GM12892 (cell line): Measurements from ENCODE around the gene CD300C.
A peak's percentile ranks its signal among the peaks of the same experiment; 100 is the strongest.
"Not testable (repeated sequence)": the region's sequence is repeated elsewhere in the genome, so short reads cannot be mapped to it uniquely, and the experiment has no call there.

Experiments
- DNase-seq: peaks from one replicate; pipeline ENCODE4 v3.0.0; 2011; ENCODE audit not compliant: insufficient read length
- FAIRE-seq: peaks from 2 replicates; lab custom pipeline; 2011; peaks lifted over from hg19 to GRCh38; lab: Jason Lieb, UNC
- POLR2A ChIP-seq: IDR thresholded peaks from 2 replicates; pipeline ENCODE4 v1.6.1; 2011; ENCODE audit warnings: low read depth, low read length, control low read depth
- POLR2AphosphoS5 ChIP-seq: IDR thresholded peaks from 2 replicates; pipeline ENCODE4 v1.6.1; 2011; ENCODE audit warnings: low read depth, low read length, control low read depth
- TAF1 ChIP-seq: IDR thresholded peaks from 2 replicates; pipeline ENCODE4 v1.6.1; 2011; ENCODE audit warnings: low read depth, mild to moderate bottlenecking, control low read depth, low read length, borderline replicate concordance

Gene CD300C

GRCh38 chr17:74573169-74573568 is 27.3 kb upstream of the CD300C start:
- DNase-seq (no peak), FAIRE-seq (no peak)
- TF ChIP-seq POLR2A, result no peak
- TF ChIP-seq POLR2AphosphoS5, result no peak
- TF ChIP-seq TAF1, result no peak

GRCh38 chr17:74571621-74572270 is 25.8 kb upstream of the CD300C start:
- DNase-seq (no peak), FAIRE-seq (no peak)
- no peak for TF ChIP-seq POLR2A
- TF ChIP-seq POLR2AphosphoS5, result no peak
- no peak for TF ChIP-seq TAF1

GRCh38 chr17:74569020-74570003 is 23.4 kb upstream of the CD300C start:
- no peak for DNase-seq
- TF ChIP-seq POLR2A (no peak), POLR2AphosphoS5 (no peak), TAF1 (no peak)

DNA sequence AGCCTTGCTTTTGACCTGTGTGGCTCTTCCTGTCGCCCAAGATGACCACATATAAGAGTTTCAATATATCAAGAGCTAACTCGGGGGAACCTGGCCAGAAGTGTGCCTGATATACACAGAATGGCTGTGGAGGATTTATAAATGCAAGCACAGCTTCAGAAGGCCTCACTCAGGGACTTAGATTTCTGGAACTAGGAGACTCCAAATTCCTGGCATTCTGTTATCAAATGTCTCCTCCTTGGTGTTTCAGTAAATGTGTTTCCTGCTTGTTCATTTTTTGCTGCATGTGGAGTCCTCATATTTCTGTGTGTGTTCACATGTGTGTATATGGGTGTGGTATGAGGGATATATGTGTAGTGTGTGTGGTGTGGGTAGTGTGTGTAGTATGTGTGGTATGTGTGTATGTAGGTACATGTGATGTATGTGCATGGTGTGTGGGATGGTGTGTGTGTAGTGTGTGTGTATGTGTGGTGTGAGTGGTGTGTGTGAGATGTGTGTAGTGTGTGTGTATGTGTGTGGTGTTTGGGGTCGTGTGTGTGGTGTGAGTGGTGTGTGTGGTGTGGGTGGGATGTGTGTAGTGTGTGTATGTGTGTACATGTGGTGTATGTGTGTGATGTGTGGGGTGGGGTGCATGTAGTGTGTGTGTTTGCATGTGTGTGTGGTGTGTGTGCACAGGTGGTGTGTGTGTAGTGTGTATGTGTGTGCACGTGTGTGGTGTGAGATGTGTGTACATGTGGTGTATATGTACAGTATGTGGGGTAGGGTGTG is 22.4 kb upstream of the CD300C start:
- DNase-seq (no peak), FAIRE-seq (peak; percentile 81)
- no peak for TF ChIP-seq POLR2A
- no peak for TF ChIP-seq POLR2AphosphoS5
- TF ChIP-seq TAF1, result no peak

More at GRCh38 chr17:74569020-74570003, 23.4 kb upstream of the CD300C start:
- FAIRE-seq, result no peak

- DNase-seq (no peak), FAIRE-seq (no peak)
- TF ChIP-seq TAF1 (no peak), POLR2AphosphoS5 (no peak), POLR2A (no peak)
Measured at GRCh38 chr17:74567397-74567796, 21.5 kb upstream of the CD300C start, which contains the start of gene CD300H. TSS of gene CD300H (minus strand) at chr17:74567509.

GRCh38 chr17:74566132-74566753 is 20.3 kb upstream of the CD300C start:
- DNase-seq, result no peak
- peak; percentile 17 for FAIRE-seq
- no peak for TF ChIP-seq POLR2AphosphoS5
- no peak for TF ChIP-seq POLR2A
- no peak for TF ChIP-seq TAF1

GRCh38 chr17:74565126-74565525 is 19.2 kb upstream of the CD300C start:
- no peak for TF ChIP-seq POLR2A
- no peak for TF ChIP-seq POLR2AphosphoS5
- TF ChIP-seq TAF1, result no peak
- FAIRE-seq (no peak), DNase-seq (no peak)

DNA sequence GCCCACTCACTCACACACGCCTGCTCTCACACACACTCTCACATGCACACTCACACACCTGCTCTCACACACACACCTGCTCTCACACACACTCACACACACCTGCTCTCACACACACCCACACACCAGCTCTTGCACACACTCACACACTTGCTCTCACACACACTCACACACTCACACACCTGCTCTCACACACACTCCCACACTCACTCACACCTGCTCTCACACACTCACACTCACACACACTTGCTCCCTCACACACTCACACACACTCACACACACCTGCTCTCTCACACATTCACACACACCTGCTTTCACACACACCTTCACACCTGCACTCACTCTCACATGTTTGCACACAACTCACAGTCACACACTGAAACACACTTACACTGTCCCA is 17.4 kb upstream of the CD300C start:
- TF ChIP-seq POLR2AphosphoS5 (no peak), POLR2A (no peak)
- DNase-seq, result no peak
- no peak for FAIRE-seq

DNA sequence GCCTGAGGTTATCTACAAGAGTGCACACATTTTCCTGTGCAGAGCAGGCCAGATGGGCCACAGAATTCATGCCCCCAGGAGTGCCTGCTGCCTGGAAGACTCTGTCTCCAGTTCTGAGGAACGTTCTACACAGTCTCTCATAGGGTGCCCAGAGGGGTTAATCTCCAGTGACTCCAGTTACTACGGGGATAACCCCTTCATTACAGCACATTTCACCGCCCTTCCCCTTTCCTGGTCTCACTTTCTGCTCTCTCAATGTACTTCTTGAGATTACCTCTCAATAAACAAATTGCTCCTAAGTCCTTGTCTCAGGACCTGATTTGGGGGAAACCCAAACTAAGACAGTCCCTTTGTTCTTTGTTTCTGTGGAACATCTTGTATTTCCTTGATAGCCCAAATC is 15.7 kb upstream of the CD300C start:
- FAIRE-seq, result no peak

GRCh38 chr17:74558882-74559519 is 13.1 kb upstream of the CD300C start:
- TF ChIP-seq POLR2AphosphoS5 (no peak), TAF1 (no peak), POLR2A (no peak)
- no peak for DNase-seq
- no peak for FAIRE-seq

More for the DNA sequence above, 15.7 kb upstream of the CD300C start:
- no peak for DNase-seq
- TF ChIP-seq POLR2A (no peak), TAF1 (no peak), POLR2AphosphoS5 (no peak)

DNA sequence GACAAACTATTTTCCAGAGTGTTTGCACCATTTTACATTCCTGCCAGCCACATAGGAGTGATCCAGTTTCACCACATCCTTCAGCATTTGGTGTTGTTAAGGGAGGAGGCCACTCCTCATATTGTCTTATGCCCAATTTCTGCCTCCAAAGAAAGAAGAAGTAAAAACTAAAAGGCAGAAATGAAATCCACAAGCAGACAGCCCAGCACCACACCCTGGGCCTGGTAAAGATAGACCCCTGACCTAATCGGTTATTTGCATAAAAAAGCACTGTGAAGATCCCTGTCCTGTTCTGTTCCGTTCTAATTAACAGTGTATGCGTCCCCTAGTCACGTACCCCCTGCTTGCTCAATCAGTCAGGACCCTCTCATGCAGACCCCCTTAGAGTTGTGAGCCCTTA is 12.5 kb upstream of the CD300C start:
- DNase-seq, FAIRE-seq: not testable (repeated sequence)
